T-helper 2 cell treated with Interferon-gamma antibody and Interleukin-4, amounts not matched to agents 5 μg/mL and 100 μg/mL, for 36 hours (primary cell): ENCODE results near the gene CLEC11A.

Experiments
- DNase-seq: peaks from one replicate; pipeline ENCODE4 v3.0.0; 2021; ENCODE audit warnings: low spot score
- H3K27ac Mint-ChIP-seq: one replicate; pipeline ENCODE4 v1.8.0; 2021; ENCODE audit warnings: mild to moderate bottlenecking, mixed read lengths
- H3K27me3 Mint-ChIP-seq: one replicate; pipeline ENCODE4 v1.8.0; 2021; ENCODE audit warnings: low read depth, mixed read lengths
- H3K36me3 Mint-ChIP-seq: one replicate; pipeline ENCODE4 v1.8.0; 2021; ENCODE audit warnings: low read depth, mixed read lengths
- H3K4me1 Mint-ChIP-seq: one replicate; pipeline ENCODE4 v1.8.0; 2021; ENCODE audit warnings: low read depth, mixed read lengths
- H3K4me3 Mint-ChIP-seq: one replicate; pipeline ENCODE4 v1.8.0; 2022; ENCODE audit warnings: mild to moderate bottlenecking, moderate library complexity, mixed read lengths
- H3K9me3 Mint-ChIP-seq: one replicate; pipeline ENCODE4 v1.8.0; 2021; ENCODE audit warnings: mixed read lengths

Gene CLEC11A

GRCh38 chr19:50697414-50698124 is 25.6 kb upstream of the CLEC11A start:
- H3K9me3 Mint-ChIP-seq = no peaks in the 10 kb centered on the region
- no peak overlapping the region for H3K4me3 Mint-ChIP-seq
- H3K4me1 Mint-ChIP-seq = no peaks in the 10 kb centered on the region
- no peak overlapping the region for H3K27ac Mint-ChIP-seq
- no peak for DNase-seq
- peaks cover 25% of the 10 kb centered on the region for H3K27me3 Mint-ChIP-seq
- no peaks in the 10 kb centered on the region for H3K36me3 Mint-ChIP-seq

- Mint-ChIP-seq H3K9me3 (no peaks in the 10 kb centered on the region), H3K4me3 (no peak overlapping the region), H3K27me3 (peaks cover 22% of the 10 kb centered on the region), H3K27ac (no peak overlapping the region), H3K4me1 (peaks cover 4% of the 10 kb centered on the region), H3K36me3 (no peaks in the 10 kb centered on the region)
- no peak for DNase-seq
Measured at GRCh38 chr19:50701367-50701985, 21.7 kb upstream of the CLEC11A start.

GRCh38 chr19:50702158-50702870 is 20.9 kb upstream of the CLEC11A start:
- Mint-ChIP-seq H3K36me3 (no peaks in the 10 kb centered on the region), H3K27me3 (peaks cover 18% of the 10 kb centered on the region), H3K4me3 (no peak overlapping the region), H3K27ac (no peak overlapping the region), H3K4me1 (peaks cover 4% of the 10 kb centered on the region), H3K9me3 (no peaks in the 10 kb centered on the region)
- DNase-seq = no peak

- H3K9me3 Mint-ChIP-seq = no peaks in the 10 kb centered on the region
- H3K36me3 Mint-ChIP-seq = no peaks in the 10 kb centered on the region
- no peak overlapping the region for H3K4me3 Mint-ChIP-seq
- peaks cover 4% of the 10 kb centered on the region for H3K4me1 Mint-ChIP-seq
- H3K27ac Mint-ChIP-seq = no peak overlapping the region
- no peak for DNase-seq
- peaks cover 16% of the 10 kb centered on the region for H3K27me3 Mint-ChIP-seq
Measured at GRCh38 chr19:50702871-50703829, 20.0 kb upstream of the CLEC11A start.

GRCh38 chr19:50703915-50704796 is 19.0 kb upstream of the CLEC11A start:
- no peaks in the 10 kb centered on the region for H3K36me3 Mint-ChIP-seq
- peaks cover 13% of the 10 kb centered on the region for H3K27me3 Mint-ChIP-seq
- no peaks in the 10 kb centered on the region for H3K9me3 Mint-ChIP-seq
- H3K27ac Mint-ChIP-seq = no peak overlapping the region
- DNase-seq = no peak
- no peak overlapping the region for H3K4me3 Mint-ChIP-seq
- H3K4me1 Mint-ChIP-seq = peaks cover 4% of the 10 kb centered on the region

- no peaks in the 10 kb centered on the region for H3K36me3 Mint-ChIP-seq
- peak; percentile 20 for DNase-seq
- H3K4me1 Mint-ChIP-seq = peaks cover 4% of the 10 kb centered on the region
- no peaks in the 10 kb centered on the region for H3K9me3 Mint-ChIP-seq
- no peak overlapping the region for H3K27ac Mint-ChIP-seq
- no peak overlapping the region for H3K4me3 Mint-ChIP-seq
- H3K27me3 Mint-ChIP-seq = peaks cover 13% of the 10 kb centered on the region
Measured at GRCh38 chr19:50705422-50706019, 17.6 kb upstream of the CLEC11A start.

GRCh38 chr19:50706387-50706786 is 16.8 kb upstream of the CLEC11A start:
- Mint-ChIP-seq H3K9me3 (no peaks in the 10 kb centered on the region), H3K27me3 (peaks cover 13% of the 10 kb centered on the region), H3K4me1 (peaks cover 4% of the 10 kb centered on the region), H3K27ac (no peak overlapping the region), H3K4me3 (no peak overlapping the region), H3K36me3 (no peaks in the 10 kb centered on the region)
- no peak for DNase-seq

- no peaks in the 10 kb centered on the region for H3K36me3 Mint-ChIP-seq
- no peaks in the 10 kb centered on the region for H3K9me3 Mint-ChIP-seq
- no peak overlapping the region for H3K4me3 Mint-ChIP-seq
- H3K27ac Mint-ChIP-seq = no peak overlapping the region
- H3K4me1 Mint-ChIP-seq = peaks cover 10% of the 10 kb centered on the region
- DNase-seq = no peak
- H3K27me3 Mint-ChIP-seq = peaks cover 20% of the 10 kb centered on the region
Measured at GRCh38 chr19:50708179-50708879, 14.8 kb upstream of the CLEC11A start.

GRCh38 chr19:50710094-50710493 is 13.1 kb upstream of the CLEC11A start:
- Mint-ChIP-seq H3K27me3 (peaks cover 24% of the 10 kb centered on the region), H3K36me3 (no peaks in the 10 kb centered on the region), H3K27ac (no peak overlapping the region), H3K4me3 (no peak overlapping the region), H3K4me1 (peaks cover 8% of the 10 kb centered on the region), H3K9me3 (no peaks in the 10 kb centered on the region)
- DNase-seq = no peak

GRCh38 chr19:50710612-50711011 is 12.6 kb upstream of the CLEC11A start:
- Mint-ChIP-seq H3K4me1 (peaks cover 8% of the 10 kb centered on the region), H3K9me3 (no peaks in the 10 kb centered on the region), H3K27me3 (peaks cover 26% of the 10 kb centered on the region), H3K36me3 (no peaks in the 10 kb centered on the region), H3K27ac (no peak overlapping the region), H3K4me3 (no peak overlapping the region)
- DNase-seq = no peak

DNA sequence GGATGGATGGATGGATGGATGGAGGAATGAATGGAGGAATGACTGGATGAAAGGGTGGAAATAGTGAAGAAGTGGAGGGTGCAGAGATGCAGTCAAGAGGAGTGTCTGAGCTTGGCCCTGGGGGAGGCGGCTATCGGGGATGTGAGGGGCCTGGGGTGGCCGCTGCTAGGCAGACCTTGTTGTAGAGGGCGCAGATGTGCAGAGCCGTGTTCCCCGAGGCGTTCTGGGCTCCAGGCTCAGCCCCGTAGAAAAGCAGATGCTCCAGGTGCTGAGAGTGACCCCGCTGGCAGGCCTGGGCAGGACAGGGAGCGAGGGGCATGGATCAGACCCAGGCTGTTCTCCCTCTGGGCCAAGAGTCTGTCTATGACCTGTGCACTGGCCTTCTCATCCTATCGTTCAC is 12.0 kb upstream of the CLEC11A start:
- Mint-ChIP-seq H3K36me3 (no peaks in the 10 kb centered on the region), H3K4me1 (peaks cover 8% of the 10 kb centered on the region), H3K27ac (no peak overlapping the region), H3K4me3 (no peak overlapping the region), H3K9me3 (no peaks in the 10 kb centered on the region), H3K27me3 (peaks cover 30% of the 10 kb centered on the region)
- no peak for DNase-seq

DNA sequence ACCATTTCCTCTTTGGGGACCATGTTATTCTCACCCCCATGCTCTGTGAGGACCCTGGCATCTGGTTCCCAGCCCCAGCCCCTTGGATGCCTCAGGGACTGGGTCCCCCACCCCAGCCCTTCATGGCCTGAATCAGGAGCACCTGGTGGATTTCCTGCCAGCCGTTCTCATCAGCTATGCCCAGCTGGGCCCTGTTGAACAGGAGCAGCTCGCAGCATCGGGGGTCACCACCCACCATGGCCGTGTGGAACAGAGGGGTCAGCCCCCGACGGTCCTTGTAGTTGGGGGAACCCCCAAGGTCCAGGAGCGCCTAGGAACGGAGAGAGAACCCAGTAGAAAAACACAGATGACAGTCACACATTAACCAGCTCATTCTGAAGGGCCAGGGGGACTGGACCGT is 11.4 kb upstream of the CLEC11A start:
- Mint-ChIP-seq H3K27me3 (peaks cover 32% of the 10 kb centered on the region), H3K4me1 (peaks cover 8% of the 10 kb centered on the region), H3K4me3 (no peak overlapping the region), H3K27ac (no peak overlapping the region), H3K36me3 (no peaks in the 10 kb centered on the region), H3K9me3 (no peaks in the 10 kb centered on the region)
- no peak for DNase-seq
